Activated CD8-positive, alpha-beta memory T cell treated with anti-CD3 and anti-CD28 coated beads for 36 hours (primary cell): ENCODE measurements around the gene ZNF536. TPM values are rescaled to one million over a fixed set of nuclear protein-coding genes. Genes with fewer than 3 reads are reported as not detected.

ENCODE experiments used
- CTCF ChIA-PET: fragments of 350-600 bp; sonication (Branson Sonifier 250); formaldehyde crosslinking; loops from one replicate; lab custom pipeline; 2021; ENCODE audit warnings: antibody characterized with exemption; lab: Charles Lee
- POLR2A ChIA-PET: fragments of 350-600 bp; sonication (Branson Sonifier 250); formaldehyde crosslinking; loops from one replicate; lab custom pipeline; 2021; ENCODE audit warnings: antibody characterized with exemption; lab: Charles Lee
- total RNA-seq, 2 experiments: library from RNA; stranded (reverse); gene quantifications; one replicate each; pipeline ENCODE4 v1.2.3, GENCODE V29; 2021

The ZNF536 gene
- total RNA-seq, 2 experiments from 2014 or later, result not detected

DNA sequence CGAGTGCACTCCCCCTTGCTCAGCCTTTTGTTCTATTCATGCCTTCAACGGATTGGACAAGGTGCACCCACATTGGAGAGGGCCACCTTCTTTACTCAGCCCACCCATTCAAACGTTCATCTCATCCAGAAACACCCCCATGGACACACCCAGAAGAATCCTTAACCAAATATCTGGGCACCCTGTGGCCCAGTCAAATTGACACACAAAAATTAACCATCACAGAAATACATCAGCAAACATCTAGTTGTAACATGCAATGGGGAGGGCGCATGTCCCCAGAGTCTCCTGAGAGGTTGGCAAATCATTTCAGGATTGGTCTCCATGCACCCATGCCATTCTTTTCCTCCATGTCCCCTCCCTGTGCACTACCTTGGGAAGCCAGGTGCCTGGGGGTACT, 167.1 kb downstream of the ZNF536 start:
- ChIA-PET CTCF (no interaction called here), POLR2A (no interaction called here)

DNA sequence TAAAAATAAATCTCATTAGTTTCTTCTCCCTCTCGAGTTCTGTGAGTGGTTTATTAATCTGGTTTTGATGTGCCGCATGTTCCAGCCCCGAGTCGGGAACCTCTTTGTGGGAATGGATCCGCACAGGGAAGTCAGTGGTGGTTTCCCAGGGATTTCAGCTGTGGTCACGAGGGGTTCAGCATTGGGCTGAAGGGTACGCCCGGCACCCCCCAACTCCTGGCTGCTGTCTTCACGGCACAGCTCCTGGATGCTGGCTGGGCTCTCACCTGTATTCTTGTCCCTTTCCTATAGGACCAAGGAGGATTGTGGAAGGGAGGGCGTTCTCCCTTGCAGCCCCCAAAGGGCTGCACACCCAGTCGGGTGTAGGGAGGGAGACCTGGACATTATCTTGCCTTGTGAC, 167.8 kb downstream of the ZNF536 start:
- ChIA-PET POLR2A (no interaction called here), CTCF (no interaction called here)

DNA sequence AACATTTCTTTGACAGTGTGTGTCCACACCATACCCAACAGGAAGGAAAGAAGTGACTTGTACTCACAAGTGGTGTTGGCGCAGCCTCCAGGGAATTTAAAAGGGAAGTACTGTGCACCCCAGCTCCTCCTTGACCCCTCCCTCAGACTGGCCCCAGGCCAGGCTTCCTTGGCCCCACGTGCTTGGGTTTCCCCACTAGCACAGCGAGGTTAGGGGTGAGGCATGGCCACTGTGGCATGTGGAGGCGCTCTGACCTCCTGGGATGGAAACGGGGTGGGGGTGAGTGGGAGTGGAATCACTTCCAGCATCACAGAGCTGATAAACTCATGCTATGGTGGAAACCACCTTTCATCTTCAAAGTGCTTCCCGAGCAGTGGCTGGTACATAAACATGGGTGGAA, 168.6 kb downstream of the ZNF536 start:
- CTCF ChIA-PET, result no interaction called here
- POLR2A ChIA-PET, result no interaction called here

DNA sequence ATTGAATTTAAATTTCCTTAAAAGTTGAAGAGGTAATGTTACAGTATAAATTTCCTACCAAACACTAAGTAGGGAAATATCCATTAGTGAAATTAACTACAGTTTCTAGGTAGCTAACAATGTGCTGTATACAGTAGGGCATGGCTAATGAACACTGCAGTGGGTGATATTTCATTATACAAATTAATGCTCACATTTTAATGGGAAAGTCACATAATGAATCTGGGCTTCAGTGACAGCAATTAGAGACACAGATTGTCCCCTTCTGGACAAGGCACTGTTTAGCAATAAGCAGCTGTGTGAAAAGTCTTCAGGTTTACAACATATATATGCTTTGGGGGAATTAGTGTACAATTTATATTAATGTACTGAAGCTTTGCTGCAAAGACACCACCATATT, 169.4 kb downstream of the ZNF536 start:
- ChIA-PET POLR2A (no interaction called here), CTCF (no interaction called here)

DNA sequence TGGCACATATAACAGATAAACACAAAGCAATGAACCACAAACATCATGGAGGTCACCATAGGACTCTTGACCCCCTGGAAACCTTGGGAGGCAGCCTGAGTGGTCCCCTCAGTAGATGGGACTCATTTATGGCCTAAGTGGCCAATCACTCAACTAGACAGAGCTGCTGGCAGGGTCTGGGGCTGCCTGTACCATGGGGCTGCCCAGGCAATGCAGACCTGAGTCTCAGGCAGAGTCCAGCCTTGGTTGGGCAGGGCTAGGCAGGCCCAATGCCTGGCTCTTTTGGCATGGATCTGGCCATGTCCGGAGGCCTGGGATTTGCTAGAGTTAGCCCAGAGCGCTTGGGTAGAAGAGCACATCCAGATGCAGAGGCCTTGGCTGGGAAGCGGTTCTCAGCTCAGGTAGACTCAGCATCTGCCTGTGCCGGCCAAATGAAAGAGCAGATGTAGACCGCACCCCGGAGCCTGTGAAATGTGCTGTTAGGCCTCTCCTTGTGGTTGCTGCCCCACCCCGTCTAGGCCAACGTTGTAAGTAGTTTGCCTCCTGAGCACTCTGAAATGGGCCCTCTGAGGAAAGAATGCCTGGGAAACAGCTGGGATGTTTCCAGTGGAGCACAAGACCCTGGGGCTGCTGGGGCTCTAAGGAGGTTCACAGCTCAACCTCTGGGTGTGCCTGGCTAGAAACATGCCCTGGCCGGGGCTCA, 171.2 kb downstream of the ZNF536 start:
- CTCF ChIA-PET, result no interaction called here

DNA sequence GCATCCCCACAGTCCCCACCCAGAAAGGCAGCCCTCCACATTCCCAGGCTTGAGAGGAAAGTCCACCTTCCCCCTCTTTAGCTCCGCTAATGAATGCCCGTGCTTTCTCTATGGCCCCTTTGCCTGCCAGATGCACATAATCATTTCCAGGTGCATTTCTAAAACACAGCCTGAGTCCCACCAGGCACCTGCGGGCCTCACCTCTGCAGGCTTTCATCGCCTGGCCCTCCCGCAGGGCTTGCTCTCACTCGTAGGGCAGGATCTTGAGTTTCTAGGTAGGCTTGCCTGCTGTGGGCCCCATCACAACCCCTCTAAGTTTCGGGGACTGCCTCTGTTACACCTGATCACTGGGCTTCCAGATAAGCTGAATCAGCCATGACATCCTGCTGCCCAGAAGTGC, 173.6 kb downstream of the ZNF536 start:
- ChIA-PET CTCF (interaction anchor here (0.6 kb wide), 1 partner anchor 1768 kb away, joined by 6 read pairs; no protein-coding TSS in a partner anchor), POLR2A (no interaction called here)

More for the DNA sequence above, 171.2 kb downstream of the ZNF536 start:
- POLR2A ChIA-PET, result no interaction called here

DNA sequence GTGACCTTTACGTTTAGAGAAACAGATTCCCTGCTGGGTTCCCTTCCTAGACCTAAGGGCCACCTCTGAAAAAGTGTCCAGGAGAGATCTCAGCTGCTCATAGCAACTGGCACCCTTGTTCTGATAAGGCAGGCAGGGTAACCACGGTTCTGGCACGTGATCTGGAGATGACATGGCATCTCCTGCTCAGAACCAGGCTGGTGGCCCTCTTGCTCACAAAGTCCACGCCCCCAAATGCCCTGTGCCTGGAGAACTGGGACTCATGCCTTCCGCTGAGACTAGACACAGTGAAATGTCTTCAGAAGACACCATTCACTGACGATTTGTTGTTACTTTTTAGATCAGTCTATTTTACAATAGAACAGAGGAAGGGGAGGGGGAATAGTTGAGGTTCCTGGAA, 174.1 kb downstream of the ZNF536 start:
- ChIA-PET CTCF (no interaction called here), POLR2A (no interaction called here)

DNA sequence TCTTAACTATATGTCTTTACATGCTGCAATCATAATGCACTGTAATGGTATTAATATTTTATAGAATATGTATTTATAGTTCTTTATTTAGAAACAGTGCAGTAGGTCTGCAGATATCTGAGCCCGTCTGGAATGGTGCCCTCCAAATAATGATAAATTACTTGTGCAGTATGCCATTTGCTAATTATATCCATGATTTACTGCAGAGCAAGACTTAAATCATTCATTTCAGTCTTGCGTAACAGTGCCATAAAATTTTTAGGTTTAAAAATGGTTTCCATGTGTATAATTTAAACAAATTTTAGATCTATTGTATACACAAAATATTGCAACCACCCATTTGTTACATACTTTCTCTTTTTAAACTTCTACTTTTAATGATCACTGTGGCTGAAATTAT, 175.1 kb downstream of the ZNF536 start:
- POLR2A ChIA-PET, result no interaction called here
- CTCF ChIA-PET, result no interaction called here

DNA sequence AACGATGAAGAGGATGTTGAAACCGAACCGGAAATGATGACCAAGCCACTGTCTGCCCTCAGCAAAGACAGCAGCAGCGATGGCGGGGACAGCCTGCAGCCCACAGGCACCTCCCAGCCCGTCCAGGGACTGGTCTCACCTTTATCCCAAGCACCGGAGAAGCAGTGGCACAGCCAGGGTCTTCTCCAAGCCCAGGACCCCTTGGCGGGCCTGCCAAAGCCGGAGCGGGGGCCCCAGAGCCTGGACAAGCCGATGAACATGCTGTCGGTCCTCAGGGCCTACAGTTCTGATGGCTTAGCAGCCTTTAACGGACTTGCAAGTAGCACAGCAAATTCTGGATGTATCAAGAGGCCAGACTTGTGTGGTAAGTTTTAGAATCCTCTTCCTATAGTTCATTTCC, 177.0 kb downstream of the ZNF536 start:
- POLR2A ChIA-PET, result no interaction called here
- CTCF ChIA-PET, result no interaction called here

DNA sequence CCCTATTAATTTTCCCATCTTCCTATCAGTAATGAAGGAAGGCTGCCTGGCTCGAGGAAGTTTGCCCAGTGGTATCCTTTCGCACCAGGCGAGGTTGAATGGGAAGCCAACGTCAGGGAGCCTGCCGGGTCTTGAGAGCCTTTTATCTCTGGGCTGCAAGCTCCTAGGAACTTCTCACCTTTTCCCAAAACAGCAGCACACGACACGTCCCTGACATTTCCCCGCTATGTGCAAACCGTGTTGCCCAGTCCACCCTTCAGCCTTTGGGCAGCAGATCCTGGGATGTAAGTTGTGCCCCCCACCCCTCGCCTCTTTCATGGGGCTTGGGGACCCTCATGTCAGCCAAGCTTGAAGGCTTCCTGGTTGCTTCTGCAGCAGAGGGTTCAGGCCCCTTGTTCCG, 179.1 kb downstream of the ZNF536 start:
- ChIA-PET CTCF (no interaction called here), POLR2A (no interaction called here)

DNA sequence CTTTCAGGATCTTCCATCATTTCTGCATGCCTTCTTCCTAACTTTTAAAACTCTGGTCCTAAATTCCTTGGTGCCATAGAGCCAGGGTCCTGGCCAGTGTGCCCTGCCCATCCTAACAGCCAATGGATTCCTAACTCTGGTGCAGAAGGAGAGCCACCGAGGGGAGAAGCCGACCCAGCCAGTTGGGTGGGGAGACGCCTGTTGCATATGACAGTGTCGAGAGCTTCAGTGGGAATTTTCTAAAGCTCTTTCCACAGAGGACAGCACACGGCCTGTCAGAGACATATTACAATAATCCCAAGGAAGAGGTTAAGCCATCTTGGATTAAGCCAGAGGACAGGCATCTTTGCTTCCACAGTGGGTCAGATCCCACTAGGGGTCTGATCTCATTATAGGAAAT, 180.4 kb downstream of the ZNF536 start:
- ChIA-PET CTCF (no interaction called here), POLR2A (no interaction called here)

DNA sequence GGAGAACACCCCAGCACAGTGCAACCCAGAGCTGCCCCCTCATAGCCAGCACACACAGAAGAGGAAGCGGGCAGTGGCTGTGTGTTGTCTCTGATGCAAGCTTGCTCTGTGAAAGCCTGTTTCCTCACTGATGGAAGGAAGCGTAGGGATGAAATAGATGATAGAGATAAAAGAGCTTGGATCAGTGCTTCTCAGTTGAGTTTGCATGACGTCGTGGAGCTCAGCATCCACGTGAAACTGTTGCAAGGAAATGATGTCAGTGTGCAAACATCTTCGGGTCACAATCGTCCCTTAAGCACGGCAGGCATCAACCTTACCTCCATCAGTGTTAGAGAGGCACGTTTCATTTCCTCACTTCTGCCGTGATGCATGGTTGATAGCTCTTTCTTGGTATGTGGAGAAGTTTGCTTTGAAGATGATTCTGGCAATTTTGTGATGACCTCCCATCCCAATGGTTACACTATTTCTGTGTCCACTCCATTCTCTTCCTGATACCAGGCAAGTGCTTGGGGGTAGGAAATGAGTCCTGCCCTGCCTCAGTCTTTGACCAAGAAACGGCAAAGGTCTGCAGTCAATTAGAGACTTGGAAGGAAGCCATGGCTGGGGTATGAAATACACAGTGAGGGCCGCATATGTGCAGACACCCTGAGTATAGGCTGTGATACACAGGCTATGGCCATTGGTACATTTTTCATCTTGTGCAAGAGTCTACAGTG, 183.0 kb downstream of the ZNF536 start:
- CTCF ChIA-PET, result no interaction called here
- POLR2A ChIA-PET, result no interaction called here

DNA sequence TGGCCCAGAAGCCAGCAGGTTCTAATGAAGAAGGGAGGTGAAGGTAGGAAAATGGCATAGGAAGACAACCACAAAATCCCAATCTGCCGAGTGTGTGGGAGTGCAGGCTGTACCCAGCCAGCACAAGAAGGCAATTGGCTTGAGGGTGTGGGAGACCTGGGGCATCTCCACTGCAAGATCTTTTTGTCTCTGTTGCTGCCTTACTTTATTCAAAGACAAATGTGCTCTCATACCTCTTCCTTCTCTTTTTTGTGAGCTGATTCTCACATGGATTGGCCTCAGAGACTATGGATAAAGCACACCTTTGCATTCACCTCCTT, 183.6 kb downstream of the ZNF536 start:
- ChIA-PET CTCF (no interaction called here), POLR2A (no interaction called here)

DNA sequence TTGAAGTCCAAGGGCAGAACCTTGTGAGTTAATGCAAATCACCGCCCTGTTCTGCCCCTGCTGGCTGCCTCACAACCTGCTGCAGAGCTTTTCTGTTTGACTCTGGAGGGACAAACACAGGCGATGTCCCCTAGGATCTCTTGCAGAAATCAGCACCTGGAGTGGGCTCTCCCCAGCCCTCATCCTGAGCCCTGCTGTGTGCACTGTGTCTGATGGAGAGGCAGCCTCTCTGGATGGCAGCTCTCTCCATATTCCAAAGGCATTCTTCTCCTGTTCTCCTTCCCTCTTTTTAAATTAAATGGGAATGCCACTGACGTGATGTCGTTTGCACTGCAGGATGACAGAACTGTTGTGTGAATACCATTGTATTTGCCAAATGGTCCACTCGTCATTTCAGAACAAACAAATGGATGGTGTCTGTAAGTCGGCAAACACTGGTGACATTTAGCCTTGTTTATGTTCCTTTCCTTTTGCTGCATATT, 184.1 kb downstream of the ZNF536 start:
- ChIA-PET CTCF (no interaction called here), POLR2A (no interaction called here)

DNA sequence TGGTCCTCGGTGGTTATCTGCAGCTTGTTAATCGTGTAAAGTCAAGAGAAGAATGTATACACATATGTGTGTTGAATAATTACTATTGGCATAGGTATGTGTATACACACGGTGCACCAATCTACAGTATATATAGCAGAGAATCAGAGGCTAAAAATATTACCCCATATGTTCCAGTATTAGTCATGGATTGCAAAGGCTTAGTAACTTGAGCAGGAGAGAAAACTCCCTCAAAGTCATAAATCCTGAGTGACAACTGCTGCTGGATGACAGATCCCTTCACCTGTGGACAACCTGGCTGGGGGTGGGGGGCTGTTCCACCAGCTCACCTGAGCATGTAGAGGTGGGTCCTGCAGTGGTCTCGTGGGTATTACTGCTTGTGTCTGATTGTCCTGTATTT, 185.0 kb downstream of the ZNF536 start:
- CTCF ChIA-PET, result no interaction called here

DNA sequence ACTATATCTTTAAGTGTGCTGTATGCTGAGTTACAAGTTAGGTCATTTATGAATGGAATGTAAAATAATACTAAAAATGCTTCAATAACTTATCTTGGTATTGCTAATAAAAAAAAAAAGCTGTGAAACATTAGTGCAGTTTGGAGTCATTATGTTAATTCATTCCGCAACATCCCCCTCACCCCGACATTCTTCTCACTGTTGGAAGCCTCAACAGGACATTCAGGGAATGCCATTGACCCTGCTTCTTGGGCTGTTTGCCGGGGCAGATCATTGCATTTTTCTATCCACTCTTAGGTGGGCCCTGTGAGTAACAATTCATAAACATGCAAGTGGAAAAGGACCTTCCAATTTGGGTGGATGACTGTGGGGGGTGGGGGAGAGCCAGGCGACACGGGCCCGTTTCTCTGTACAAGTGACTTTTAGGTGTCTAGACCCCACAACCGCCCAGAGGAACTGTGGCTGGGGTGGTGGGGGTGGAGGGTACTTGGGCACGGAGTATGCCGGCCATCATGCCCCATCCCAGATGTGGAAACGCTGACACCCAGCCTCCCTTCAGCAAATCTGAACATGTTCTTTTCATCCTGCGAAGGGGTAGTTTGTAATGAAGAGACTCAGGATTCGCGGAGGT, 185.9 kb downstream of the ZNF536 start:
- ChIA-PET CTCF (no interaction called here), POLR2A (no interaction called here)

More for the DNA sequence above, 185.0 kb downstream of the ZNF536 start:
- POLR2A ChIA-PET, result no interaction called here

DNA sequence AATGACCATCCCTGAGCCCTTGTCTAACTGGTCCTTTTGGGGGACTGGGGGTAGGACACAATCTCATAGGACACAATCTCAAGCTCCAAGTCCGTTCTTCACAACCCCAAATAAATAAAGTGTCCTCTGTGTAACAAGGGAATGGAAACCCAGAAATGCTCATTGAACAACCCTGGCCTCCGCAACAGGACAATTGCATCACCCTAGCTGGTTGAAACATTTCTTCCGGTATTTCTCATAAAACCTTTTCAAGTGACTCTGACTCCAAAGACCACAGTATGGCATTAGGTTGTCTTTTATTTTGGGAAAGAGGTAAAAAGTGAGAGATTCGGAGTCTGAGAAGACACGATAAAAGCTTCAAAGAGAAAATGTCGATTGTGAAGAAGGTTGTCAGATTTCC, 186.6 kb downstream of the ZNF536 start:
- ChIA-PET POLR2A (no interaction called here), CTCF (no interaction called here)

DNA sequence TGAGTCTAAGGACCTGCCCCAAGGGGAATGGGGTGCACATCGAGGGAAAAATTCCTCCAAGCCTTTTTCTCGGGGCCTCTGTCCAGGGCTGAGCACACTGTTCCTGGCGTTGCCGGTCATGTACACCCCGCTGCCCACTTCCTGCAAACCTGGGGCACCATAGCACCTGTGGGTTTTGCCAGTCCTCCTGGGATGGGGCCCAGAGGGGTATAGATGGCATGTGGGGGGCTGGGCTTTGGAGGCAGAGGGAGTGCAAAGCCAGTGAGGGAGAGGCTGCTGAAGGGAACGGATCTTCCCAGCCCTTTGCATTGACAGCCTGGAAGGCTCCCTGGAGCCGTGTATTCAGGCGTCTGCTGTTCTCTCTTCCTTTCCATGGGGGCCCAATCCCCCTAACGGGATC, 187.3 kb downstream of the ZNF536 start:
- POLR2A ChIA-PET, result no interaction called here
- CTCF ChIA-PET, result no interaction called here

DNA sequence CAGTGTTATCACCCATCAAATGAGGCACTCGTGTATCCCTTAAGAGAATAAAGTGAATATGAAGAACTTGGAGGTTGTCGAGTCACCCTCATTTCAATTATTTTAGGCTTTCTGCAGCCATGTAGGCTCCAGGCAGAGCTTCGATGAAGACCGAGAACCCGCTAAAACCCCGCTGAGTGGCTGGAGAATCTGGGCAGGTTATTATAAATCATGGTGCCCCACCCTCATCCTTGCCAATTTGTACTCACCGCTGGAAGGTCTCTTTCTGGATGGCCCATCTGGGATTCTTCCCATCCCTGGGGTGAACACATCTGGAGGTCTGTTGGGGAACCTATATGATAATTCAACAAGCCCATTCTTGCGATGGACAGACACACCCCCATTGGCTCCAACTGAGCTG, 190.8 kb downstream of the ZNF536 start:
- ChIA-PET CTCF (no interaction called here), POLR2A (no interaction called here)

DNA sequence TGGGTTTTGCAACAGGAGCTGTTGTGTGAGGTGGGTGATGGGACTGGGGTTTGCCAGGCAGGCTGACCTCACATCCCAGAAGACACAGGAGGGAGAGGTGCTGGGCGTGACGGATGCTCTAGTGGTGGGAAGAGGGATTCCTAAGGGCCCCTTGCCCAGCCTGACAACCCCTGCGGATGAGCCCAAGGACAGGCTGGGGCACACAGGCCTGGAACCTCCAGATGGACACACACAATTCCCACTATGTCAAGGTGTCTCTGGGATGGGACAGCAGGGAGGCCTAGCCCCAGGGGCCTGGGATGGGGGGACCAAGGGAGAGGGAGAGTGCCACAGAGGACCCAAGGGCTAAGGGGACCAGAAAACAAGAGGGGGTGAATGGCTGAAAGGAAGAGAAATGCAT, 191.5 kb downstream of the ZNF536 start:
- CTCF ChIA-PET, result no interaction called here
- POLR2A ChIA-PET, result no interaction called here

DNA sequence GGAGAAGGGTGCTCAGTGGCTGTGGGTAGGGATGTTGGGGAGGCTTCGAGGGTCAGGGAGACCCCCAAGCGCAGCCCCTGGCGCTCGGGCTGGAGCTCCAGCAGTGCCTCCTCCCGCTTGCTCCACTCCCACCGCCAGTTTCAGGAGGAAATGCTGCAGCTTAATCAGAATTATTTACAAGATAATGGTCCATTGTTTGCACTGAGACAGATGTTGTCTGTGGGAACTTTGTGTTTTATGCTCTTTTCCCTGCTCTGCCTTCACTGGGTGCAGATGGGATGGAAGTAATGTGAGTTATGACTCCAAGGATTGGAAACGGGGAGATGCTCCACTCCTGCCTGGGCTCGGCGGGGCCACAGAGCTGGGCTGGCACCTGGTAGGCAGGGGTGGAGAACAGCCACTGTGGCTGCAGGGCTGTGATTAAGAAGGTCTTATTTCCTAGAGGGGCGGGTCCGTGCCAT, 192.4 kb downstream of the ZNF536 start:
- ChIA-PET CTCF (no interaction called here), POLR2A (no interaction called here)
